ENCODE results near the gene INO80E.
"Not testable (repeated sequence)": the region's sequence is repeated elsewhere in the genome, so short reads cannot be mapped to it uniquely, and the experiment has no call there.

The INO80E gene

GRCh38 chr16:29995911-29996765, at the start of gene INO80E:
INO80E (plus strand) TSS chr16:29996241; CDS start chr16:29996311, 70 bp downstream.
- DNase-seq: peak; percentile 100

GRCh38 chr16:29947897-29948296, 48.1 kb upstream of the INO80E start:
- no peak for DNase-seq

DNA sequence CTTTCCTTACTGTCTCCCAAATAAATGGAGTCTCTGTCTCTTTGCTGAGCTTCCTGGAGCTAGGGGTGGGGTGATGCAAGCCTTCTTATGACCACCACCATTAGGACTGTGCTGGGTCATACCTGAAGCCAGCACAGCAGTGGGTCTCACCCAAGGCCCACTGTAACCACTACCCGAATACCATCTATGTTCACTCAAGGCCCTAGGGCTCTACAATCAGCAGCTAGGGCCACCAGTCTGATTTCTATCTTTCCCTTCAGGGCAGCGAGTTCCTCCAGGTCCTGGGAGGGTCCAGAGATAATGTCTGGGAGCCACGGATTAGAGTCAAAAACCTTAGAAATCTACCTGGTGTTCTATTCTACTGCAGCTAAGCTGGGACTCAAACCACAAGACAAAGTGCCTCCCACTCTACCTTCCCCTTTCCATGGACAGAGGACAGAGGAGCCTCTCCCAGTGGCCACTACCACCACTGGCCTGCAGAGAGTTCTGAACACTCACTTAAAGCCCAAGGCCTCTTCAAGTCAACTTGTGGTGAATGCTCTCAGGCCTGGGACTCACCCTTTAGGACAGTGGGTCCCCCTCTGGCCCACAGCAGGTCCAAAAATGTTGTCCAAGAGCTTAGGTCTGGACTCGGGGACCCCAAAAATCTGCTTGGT, 45.1 kb upstream of the INO80E start:
- no peak for DNase-seq

DNA sequence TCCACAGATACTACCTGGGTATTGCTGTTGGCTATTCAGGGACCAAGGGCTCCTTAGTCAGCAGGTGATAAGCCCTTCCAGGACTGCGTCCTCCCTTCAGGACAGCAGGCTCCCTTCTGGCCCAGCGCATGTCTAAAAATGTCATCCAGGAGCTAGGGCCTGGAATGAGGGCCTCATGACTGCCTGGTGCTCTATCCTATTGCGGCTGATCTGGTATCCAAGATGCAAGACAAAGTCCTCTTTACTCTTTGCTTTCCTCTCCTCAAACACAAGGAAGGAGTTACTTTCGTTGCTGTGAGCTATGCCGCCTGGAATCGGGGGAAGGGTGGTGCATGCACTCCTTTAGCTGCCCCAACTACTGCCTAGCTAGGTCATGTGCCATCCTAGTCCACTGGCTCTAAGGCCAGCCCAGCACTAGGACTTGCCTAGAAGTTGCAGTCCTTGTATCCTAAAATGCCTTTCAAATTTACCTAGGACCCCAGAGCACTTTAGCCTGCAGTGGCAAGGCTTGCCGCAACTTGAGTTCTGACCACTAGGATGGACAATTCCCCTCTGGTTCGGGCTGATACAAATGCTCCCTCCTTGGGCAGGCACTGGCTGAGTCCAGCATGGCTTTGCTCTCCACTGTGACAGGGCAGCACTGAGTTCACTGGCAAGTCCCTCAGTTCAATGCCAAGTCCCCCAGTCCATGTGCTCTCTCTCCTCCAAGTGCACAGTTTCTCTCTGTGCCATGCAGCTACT, 44.2 kb upstream of the INO80E start:
- no peak for DNase-seq

DNA sequence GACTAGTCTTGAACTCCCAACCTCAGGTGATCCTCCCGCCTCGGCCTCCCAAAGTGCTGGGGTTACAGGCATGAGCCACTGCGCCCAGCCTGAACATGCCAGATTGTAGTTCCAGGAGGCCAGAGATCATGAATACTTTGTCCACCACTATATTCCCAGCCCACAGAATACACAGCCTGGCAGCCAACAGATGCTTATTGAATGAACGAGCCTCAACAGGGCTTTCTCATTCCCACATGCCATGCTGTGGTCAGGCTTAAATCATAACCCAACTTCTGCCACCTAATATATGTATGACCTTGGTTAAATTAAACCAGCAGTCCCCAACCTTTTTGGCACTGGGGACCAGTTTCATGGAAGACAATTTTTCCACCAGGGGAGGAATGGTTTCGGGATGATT, 37.3 kb upstream of the INO80E start:
- no peak for DNase-seq

- DNase-seq: no peak
These were observed 36.7 kb upstream of the INO80E start for GRCh38 chr16:29959293-29959692.

DNA sequence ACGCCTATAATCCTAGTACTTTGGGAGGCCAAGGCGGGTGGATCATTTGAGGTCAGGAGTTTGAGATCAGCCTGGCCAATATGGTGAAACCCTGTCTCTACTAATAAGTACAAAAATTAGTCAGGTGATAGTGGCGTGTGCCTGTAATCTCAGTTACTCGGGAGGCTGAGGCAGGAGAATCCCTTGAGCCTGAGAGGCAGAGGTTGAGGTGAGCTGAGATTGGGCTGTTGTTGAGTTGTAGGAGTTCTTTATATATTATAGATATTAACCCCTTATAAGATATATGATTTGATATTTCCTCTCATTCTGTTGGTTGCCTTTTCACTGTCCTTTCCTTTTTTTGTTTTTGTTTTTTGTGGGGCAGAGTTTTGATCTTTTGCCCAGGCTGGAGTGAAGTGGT, 36.2 kb upstream of the INO80E start:
- DNase-seq: not testable (repeated sequence)

DNA sequence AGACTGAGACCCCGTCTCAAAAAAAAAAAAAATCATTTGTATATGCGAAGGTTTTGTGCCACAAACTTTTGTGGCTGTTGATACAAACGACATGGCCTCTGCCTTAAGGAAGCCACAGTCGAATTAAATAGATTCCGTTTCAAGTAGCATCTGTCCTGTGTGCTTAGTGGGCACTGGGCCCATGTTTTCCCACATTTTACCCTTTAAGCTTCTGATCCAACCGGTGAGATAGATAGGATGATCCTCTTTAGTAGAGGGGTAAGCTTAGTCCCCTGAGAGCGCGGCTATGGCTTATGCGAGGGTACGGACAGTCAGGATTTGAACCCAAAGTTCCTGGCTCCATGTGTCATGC, 34.9 kb upstream of the INO80E start:
- no peak for DNase-seq

GRCh38 chr16:29961479-29962343, 34.3 kb upstream of the INO80E start, which contains the start of gene TMEM219:
TMEM219 (plus strand) TSS chr16:29962079; CDS start chr16:29963144, 1,065 bp downstream.
- DNase-seq: peak; percentile 89

GRCh38 chr16:29962344-29962994, 33.6 kb upstream of the INO80E start:
- DNase-seq: no peak

DNA sequence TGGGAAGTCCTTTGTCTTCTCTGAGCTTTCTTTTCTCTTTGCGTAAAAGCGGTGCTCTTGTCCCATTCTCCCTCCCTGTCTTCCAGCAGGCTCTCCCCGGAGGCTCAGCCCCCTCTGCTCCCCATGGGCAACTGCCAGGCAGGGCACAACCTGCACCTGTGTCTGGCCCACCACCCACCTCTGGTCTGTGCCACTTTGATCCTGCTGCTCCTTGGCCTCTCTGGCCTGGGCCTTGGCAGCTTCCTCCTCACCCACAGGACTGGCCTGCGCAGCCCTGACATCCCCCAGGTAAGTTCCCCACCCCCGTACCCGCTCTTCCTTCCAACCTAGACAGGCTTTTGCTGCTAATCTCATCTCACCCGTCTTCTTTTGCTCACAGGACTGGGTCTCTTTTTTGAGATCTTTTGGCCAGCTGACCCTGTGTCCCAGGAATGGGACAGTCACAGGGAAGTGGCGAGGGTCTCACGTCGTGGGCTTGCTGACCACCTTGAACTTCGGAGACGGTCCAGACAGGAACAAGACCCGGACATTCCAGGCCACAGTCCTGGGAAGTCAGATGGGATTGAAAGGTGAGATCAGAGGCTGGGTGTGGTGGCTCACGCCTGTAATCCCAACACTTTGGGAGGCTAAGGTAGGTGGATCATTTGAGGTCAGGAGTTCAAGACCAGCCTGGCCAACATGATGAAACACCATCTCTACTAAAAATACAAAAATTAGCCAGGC, 32.9 kb upstream of the INO80E start:
- no peak for DNase-seq

- DNase-seq: no peak
These were observed 27.8 kb upstream of the INO80E start for GRCh38 chr16:29968205-29968604.

- DNase-seq: no peak
These were observed 24.7 kb upstream of the INO80E start for GRCh38 chr16:29971304-29971703.

- DNase-seq: no peak
These were observed 23.5 kb upstream of the INO80E start for GRCh38 chr16:29972500-29972899.

- DNase-seq: no peak
These were observed 23.1 kb upstream of the INO80E start for GRCh38 chr16:29972992-29973383.

DNA sequence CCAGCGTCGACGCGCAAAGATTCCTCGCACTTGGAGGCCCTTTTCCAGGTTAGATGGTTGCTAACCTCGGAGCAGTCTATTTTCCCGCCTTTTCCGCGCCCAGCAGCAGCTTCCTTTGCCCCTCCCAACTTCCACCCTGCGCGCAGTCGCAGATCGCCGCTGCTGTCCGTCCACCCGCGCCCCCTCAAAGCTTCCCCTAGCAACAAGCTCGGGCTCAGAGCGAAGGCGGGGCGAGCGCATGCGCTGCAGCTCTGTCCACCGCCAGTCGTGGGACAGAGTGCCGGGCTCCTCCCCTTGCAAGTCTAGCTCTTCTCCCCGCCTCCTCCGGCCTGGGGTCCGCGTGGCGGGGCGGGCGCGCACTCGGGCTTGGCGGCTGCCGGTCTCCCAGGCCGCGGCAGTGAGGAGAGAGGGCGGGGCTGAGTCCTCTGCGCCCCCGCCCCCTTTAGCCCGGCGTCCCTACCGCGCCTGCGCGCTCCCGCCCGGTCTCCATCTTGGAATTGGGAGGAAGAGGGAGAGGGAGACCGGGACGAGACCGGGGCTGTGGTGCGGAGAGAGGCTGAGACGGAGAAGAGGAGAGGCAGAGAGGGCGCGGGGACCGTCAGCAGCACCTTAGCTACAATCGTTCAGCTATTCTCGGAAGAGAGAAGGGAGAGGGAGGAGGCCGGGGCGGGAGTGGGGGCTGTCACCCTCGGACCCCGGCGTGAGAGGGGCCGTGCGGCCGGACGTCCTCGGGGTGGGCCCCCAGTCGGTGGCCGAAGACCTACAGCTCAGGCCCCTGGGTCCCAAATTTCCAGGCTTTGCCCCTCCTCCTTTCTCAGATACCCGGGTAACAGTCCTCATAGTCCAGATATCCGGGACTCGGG, 22.4 kb upstream of the INO80E start, which contains the start of gene TAOK2:
TSS of gene TAOK2 (plus strand) at position 485 of the 863 bp plus-strand sequence. CDS start 3,905 bp downstream, outside the sequence.
- DNase-seq: peak; percentile 99

DNA sequence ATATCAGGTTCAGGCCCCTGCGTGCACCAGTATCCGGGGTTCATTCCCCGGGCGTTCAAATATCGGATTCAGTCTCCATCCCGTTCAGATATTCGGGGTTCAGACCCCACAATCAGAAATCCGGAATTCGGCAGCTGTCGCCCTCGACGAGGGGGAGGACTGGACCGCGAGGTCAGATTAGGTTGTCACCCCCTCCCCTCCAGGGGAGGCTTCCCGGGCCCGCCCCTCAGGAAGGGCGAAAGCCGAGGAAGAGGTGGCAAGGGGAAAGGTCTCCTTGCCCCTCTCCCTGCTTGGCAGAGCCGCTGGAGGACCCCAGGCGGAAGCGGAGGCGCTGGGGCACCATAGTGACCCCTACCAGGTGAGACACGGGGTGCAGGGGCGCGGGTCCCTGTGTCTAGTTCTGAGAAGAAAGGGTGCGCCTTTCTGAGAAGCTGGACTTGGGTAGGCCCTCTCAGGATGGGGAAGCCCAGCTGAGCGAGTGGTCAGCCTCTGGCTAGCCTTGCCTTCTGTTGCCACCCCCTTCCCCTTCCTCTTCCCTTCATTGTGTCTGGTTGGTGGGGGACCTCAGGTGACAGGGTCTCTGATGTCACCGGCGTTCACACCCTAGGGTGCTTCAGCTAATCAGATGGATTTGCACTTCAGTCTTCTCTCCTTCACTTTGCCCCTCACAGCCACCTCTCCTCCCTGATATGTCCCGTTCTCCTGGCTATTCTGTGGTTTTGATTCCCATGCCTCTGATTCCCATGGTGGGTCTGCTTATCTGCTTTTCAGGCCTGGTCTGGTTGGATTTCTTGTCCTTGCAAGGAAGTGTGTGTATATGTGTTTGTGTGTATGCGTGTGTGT, 21.5 kb upstream of the INO80E start:
- DNase-seq: no peak

DNA sequence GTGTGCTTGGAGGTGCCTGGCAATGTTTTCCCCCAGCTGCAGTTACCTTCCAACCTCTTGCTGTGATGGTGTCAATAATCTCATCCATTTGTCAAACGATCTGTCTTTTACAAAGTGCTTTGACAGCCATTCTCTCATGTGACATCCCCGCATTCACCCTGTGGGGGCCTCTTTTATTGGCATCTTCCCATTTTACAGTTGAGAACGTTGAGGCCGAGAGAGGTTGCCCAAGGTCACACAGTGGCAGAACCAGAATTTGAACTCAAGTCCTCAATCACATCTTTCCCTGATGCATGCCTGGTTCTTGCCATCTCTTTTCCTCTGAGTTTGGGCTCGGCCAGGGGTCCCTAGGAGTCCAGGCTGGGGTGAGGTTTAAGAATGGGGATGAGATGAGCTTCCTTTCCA, 20.9 kb upstream of the INO80E start:
- no peak for DNase-seq

- DNase-seq: no peak
These were observed 20.1 kb upstream of the INO80E start for GRCh38 chr16:29975811-29976511.

All from stimulated activated CD4-positive, alpha-beta T cell treated with anti-CD3 and anti-CD28 coated beads, Interleukin-1b, Interleukin-23, amount 100 ng/mL, for 48 hours (primary cell).